Measurements from ENCODE around the gene DIP2C.

DIP2C gene

GRCh38 chr10:381805-382204, 307.7 kb downstream of the DIP2C start:
- Histone ChIP-seq H3K4me1 (ENCODE audit: insufficient read depth, low read length, poor library complexity, severe bottlenecking) (peaks cover 9% of the 10 kb centered on the region), H4K20me1 (ENCODE audit: insufficient read depth, low read length, poor library complexity, severe bottlenecking) (no peaks in the 10 kb centered on the region), H3K36me3 (ENCODE audit: insufficient read depth, low read length) (no peaks in the 10 kb centered on the region), H3K9me3 (ENCODE audit: insufficient read depth, low read depth, low read length) (no peaks in the 10 kb centered on the region), H2AFZ (ENCODE audit: low read length) (no peak overlapping the region), H3K4me2 (ENCODE audit: low read depth, low read length, poor library complexity, severe bottlenecking) (no peak overlapping the region), H3F3A (ENCODE audit: low read depth) (no peaks in the 10 kb centered on the region), H3K27me3 (ENCODE audit: insufficient read depth, low read length, poor library complexity, severe bottlenecking) (no peaks in the 10 kb centered on the region), H3K4me3 (ENCODE audit: low read length, poor library complexity, severe bottlenecking) (no peak overlapping the region), H3K79me2 (ENCODE audit: insufficient read depth, low read length) (no peaks in the 10 kb centered on the region), H3K9me2 (replicated peaks; ENCODE audit: low read depth, low read length) (no peaks in the 10 kb centered on the region), H3K9ac (ENCODE audit: low read depth, low read length, poor library complexity, severe bottlenecking) (no peak overlapping the region)
- TF ChIP-seq CTCF (conservative IDR thresholded peaks at IDR 0.05; ENCODE audit: low read length): no peak
- no peak for TF ChIP-seq EZH2phosphoT487 (IDR thresholded peaks at IDR 0.05; ENCODE audit: borderline replicate concordance)

- Histone ChIP-seq H3K79me2 (ENCODE audit: insufficient read depth, low read length) (no peaks in the 10 kb centered on the region), H3K27me3 (ENCODE audit: insufficient read depth, low read length, poor library complexity, severe bottlenecking) (no peaks in the 10 kb centered on the region), H3K4me1 (ENCODE audit: insufficient read depth, low read length, poor library complexity, severe bottlenecking) (peaks cover 14% of the 10 kb centered on the region), H4K20me1 (ENCODE audit: insufficient read depth, low read length, poor library complexity, severe bottlenecking) (no peaks in the 10 kb centered on the region), H3K4me2 (ENCODE audit: low read depth, low read length, poor library complexity, severe bottlenecking) (no peak overlapping the region), H3K9ac (ENCODE audit: low read depth, low read length, poor library complexity, severe bottlenecking) (no peak overlapping the region), H2AFZ (ENCODE audit: low read length) (no peak overlapping the region), H3F3A (ENCODE audit: low read depth) (no peaks in the 10 kb centered on the region), H3K9me2 (replicated peaks; ENCODE audit: low read depth, low read length) (no peaks in the 10 kb centered on the region), H3K9me3 (ENCODE audit: insufficient read depth, low read depth, low read length) (no peaks in the 10 kb centered on the region), H3K36me3 (ENCODE audit: insufficient read depth, low read length) (no peaks in the 10 kb centered on the region), H3K4me3 (ENCODE audit: low read length, poor library complexity, severe bottlenecking) (no peak overlapping the region)
- TF ChIP-seq EZH2phosphoT487 (IDR thresholded peaks at IDR 0.05; ENCODE audit: borderline replicate concordance) (no peak), CTCF (conservative IDR thresholded peaks at IDR 0.05; ENCODE audit: low read length) (no peak)
Observed at GRCh38 chr10:381346-381745, 308.1 kb downstream of the DIP2C start.

GRCh38 chr10:380313-380940, 309.0 kb downstream of the DIP2C start:
- Histone ChIP-seq H3K79me2 (ENCODE audit: insufficient read depth, low read length) (no peaks in the 10 kb centered on the region), H3K9ac (ENCODE audit: low read depth, low read length, poor library complexity, severe bottlenecking) (no peak overlapping the region), H2AFZ (ENCODE audit: low read length) (no peak overlapping the region), H3K4me2 (ENCODE audit: low read depth, low read length, poor library complexity, severe bottlenecking) (no peak overlapping the region), H3K27me3 (ENCODE audit: insufficient read depth, low read length, poor library complexity, severe bottlenecking) (no peaks in the 10 kb centered on the region), H3K9me3 (ENCODE audit: insufficient read depth, low read depth, low read length) (no peaks in the 10 kb centered on the region), H3K9me2 (replicated peaks; ENCODE audit: low read depth, low read length) (no peaks in the 10 kb centered on the region), H3K4me3 (ENCODE audit: low read length, poor library complexity, severe bottlenecking) (no peak overlapping the region), H3K4me1 (ENCODE audit: insufficient read depth, low read length, poor library complexity, severe bottlenecking) (peaks cover 14% of the 10 kb centered on the region), H4K20me1 (ENCODE audit: insufficient read depth, low read length, poor library complexity, severe bottlenecking) (no peaks in the 10 kb centered on the region), H3F3A (ENCODE audit: low read depth) (no peaks in the 10 kb centered on the region), H3K36me3 (ENCODE audit: insufficient read depth, low read length) (no peaks in the 10 kb centered on the region)
- TF ChIP-seq EZH2phosphoT487 (IDR thresholded peaks at IDR 0.05; ENCODE audit: borderline replicate concordance): no peak
- no peak for TF ChIP-seq CTCF (conservative IDR thresholded peaks at IDR 0.05; ENCODE audit: low read length)

Measured in Loucy (cell line).